SU-DHL-6 (cell line): ENCODE data around the gene CTR9.

Source experiments
- EZH2phosphoT487 ChIP-seq: fragments of 200-600 bp; sonication (generic), shearing (Covaris generic); conservative IDR thresholded peaks from 2 replicates; pipeline ENCODE4 v1.6.1; 2018; ENCODE audit warnings: mild to moderate bottlenecking, antibody characterized with exemption, low read length, moderate library complexity, mixed read lengths
- TF ChIP-seq, protein P1 (sequence below): fragments of 200-600 bp; sonication (generic); IDR thresholded peaks from one replicate; pipeline ENCODE4 v1.5.1; 2017; ENCODE audit warnings: antibody characterized with exemption, mild to moderate bottlenecking, low read length, moderate library complexity; ENCODE audit not compliant: insufficient read depth, poor library complexity, severe bottlenecking

DNA sequence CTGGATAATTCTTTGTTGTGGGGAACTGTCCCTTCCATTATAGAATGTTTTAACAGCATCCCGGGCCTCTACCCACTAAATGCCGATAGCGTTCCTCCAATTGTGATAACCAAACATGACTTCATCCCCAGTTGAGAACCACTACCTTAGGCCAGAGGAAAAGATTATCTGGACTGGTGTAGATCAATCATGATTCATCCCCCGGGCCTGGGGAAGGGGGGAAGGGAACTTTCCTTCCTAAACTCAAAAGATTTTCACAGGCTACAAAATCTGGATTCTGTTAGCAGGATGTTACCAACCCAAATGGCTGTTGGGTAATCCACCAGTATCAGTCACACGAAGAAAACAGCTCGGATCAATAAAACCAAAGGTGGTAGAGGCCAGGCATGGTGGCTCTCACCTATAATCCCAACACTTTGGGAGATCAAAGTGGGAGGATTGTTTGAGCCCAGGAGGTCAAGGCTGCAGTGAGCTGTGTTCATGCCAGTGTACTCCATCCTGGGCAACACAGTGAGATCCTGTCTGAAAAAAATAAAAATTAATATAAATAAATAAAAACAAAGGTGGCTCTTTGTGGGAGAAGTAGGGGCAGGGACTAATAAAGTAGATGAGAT, 10.1 kb downstream of the CTR9 start:
- no peak for TF ChIP-seq EZH2phosphoT487
- TF ChIP-seq, protein P1, sequence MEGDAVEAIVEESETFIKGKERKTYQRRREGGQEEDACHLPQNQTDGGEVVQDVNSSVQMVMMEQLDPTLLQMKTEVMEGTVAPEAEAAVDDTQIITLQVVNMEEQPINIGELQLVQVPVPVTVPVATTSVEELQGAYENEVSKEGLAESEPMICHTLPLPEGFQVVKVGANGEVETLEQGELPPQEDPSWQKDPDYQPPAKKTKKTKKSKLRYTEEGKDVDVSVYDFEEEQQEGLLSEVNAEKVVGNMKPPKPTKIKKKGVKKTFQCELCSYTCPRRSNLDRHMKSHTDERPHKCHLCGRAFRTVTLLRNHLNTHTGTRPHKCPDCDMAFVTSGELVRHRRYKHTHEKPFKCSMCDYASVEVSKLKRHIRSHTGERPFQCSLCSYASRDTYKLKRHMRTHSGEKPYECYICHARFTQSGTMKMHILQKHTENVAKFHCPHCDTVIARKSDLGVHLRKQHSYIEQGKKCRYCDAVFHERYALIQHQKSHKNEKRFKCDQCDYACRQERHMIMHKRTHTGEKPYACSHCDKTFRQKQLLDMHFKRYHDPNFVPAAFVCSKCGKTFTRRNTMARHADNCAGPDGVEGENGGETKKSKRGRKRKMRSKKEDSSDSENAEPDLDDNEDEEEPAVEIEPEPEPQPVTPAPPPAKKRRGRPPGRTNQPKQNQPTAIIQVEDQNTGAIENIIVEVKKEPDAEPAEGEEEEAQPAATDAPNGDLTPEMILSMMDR: no peak
